ENCODE results near the gene INPP5J. TPM values are rescaled to one million over a fixed set of nuclear protein-coding genes. Genes with fewer than 3 reads are reported as not detected.

INPP5J gene
- total RNA-seq, 4 donors from 2014 or later = 0.20 to 1.0 (median 0.67) TPM

- WGBS, 2 donors = 55 to 92% methylated on average over 4 to 9 of the region's 9 CpGs
- no peaks in the 10 kb centered on the region for H3K9me3 ChIP-seq
- peaks cover 0 to 64% (median 55%) of the 10 kb centered on the region in 4 donors for H3K4me1 ChIP-seq
- peaks cover 4 to 69% (median 9%) of the 10 kb centered on the region in 3 donors for H3K36me3 ChIP-seq
- H3K4me3 ChIP-seq = peak overlapping the region in 3 of 4 donors; percentile 19 to 42 (median 26)
- peak overlapping the region; percentile 61 to 99 (median 82) for H3K27ac ChIP-seq
- no peaks in the 10 kb centered on the region for H3K27me3 ChIP-seq
- no peak for TF ChIP-seq EP300 (IDR thresholded peaks at IDR 0.05)
- peak; percentile 74 to 88 (median 79) for TF ChIP-seq CTCF (IDR thresholded peaks at IDR 0.05)
- TF ChIP-seq POLR2A (IDR thresholded peaks at IDR 0.05) = no peak
- DNase-seq (ENCODE audit: low spot score in 2 of 2) = no peak
Measured at GRCh38 chr22:31089160-31090100, 33.3 kb upstream of the INPP5J start.

GRCh38 chr22:31090217-31091085 lies 32.3 kb upstream of the INPP5J start:
- Histone ChIP-seq H3K9me3 (no peaks in the 10 kb centered on the region), H3K27ac (peak overlapping the region; percentile 61 to 99 (median 82)), H3K4me1 (peaks cover 0 to 60% (median 53%) of the 10 kb centered on the region in 4 donors), H3K27me3 (no peaks in the 10 kb centered on the region), H3K36me3 (peaks cover 4 to 79% (median 9%) of the 10 kb centered on the region in 3 donors), H3K4me3 (peak overlapping the region in 2 of 4 donors; percentile 26 to 42)
- 65 to 68% methylated on average over 14 to 15 of the region's 15 CpGs for WGBS, 2 donors
- TF ChIP-seq CTCF (IDR thresholded peaks at IDR 0.05) = no peak
- TF ChIP-seq EP300 (IDR thresholded peaks at IDR 0.05) = no peak
- TF ChIP-seq POLR2A (IDR thresholded peaks at IDR 0.05) = no peak
- DNase-seq (ENCODE audit: low spot score in 2 of 2) = no peak

GRCh38 chr22:31091106-31091975 lies 31.4 kb upstream of the INPP5J start:
- WGBS, 2 donors = 66 to 71% methylated on average over 18 to 29 of the region's 29 CpGs
- H3K27me3 ChIP-seq = no peaks in the 10 kb centered on the region
- H3K9me3 ChIP-seq = no peaks in the 10 kb centered on the region
- H3K27ac ChIP-seq = peak overlapping the region; percentile 61 to 99 (median 82)
- no peak for DNase-seq (ENCODE audit: low spot score in 2 of 2)
- TF ChIP-seq POLR2A (IDR thresholded peaks at IDR 0.05) = no peak
- TF ChIP-seq EP300 (IDR thresholded peaks at IDR 0.05) = no peak
- TF ChIP-seq CTCF (IDR thresholded peaks at IDR 0.05) = no peak
- H3K4me3 ChIP-seq = peak overlapping the region in 1 of 4 donors; percentile 42
- H3K4me1 ChIP-seq = peaks cover 0 to 51% (median 44%) of the 10 kb centered on the region in 4 donors
- peaks cover 4 to 88% (median 9%) of the 10 kb centered on the region in 3 donors for H3K36me3 ChIP-seq

GRCh38 chr22:31092161-31092560 lies 30.6 kb upstream of the INPP5J start:
- Histone ChIP-seq H3K36me3 (peaks cover 6 to 96% (median 16%) of the 10 kb centered on the region in 3 donors), H3K4me1 (peaks cover 0 to 43% (median 36%) of the 10 kb centered on the region in 4 donors), H3K4me3 (no peak overlapping the region), H3K27me3 (no peaks in the 10 kb centered on the region), H3K9me3 (no peaks in the 10 kb centered on the region), H3K27ac (peak overlapping the region; percentile 42 to 99 (median 82))
- WGBS, 2 donors = 87 to 92% methylated on average over 9 of the region's 9 CpGs
- no peak for DNase-seq (ENCODE audit: low spot score in 2 of 2)
- TF ChIP-seq EP300 (IDR thresholded peaks at IDR 0.05) (no peak), POLR2A (IDR thresholded peaks at IDR 0.05) (no peak), CTCF (IDR thresholded peaks at IDR 0.05) (no peak)

All from tibial nerve (tissue), 4 donors.